ENCODE data around the gene NUMA1. TPM values are rescaled to one million over a fixed set of nuclear protein-coding genes. Genes with fewer than 3 reads are reported as not detected.

Gene NUMA1, protein sequence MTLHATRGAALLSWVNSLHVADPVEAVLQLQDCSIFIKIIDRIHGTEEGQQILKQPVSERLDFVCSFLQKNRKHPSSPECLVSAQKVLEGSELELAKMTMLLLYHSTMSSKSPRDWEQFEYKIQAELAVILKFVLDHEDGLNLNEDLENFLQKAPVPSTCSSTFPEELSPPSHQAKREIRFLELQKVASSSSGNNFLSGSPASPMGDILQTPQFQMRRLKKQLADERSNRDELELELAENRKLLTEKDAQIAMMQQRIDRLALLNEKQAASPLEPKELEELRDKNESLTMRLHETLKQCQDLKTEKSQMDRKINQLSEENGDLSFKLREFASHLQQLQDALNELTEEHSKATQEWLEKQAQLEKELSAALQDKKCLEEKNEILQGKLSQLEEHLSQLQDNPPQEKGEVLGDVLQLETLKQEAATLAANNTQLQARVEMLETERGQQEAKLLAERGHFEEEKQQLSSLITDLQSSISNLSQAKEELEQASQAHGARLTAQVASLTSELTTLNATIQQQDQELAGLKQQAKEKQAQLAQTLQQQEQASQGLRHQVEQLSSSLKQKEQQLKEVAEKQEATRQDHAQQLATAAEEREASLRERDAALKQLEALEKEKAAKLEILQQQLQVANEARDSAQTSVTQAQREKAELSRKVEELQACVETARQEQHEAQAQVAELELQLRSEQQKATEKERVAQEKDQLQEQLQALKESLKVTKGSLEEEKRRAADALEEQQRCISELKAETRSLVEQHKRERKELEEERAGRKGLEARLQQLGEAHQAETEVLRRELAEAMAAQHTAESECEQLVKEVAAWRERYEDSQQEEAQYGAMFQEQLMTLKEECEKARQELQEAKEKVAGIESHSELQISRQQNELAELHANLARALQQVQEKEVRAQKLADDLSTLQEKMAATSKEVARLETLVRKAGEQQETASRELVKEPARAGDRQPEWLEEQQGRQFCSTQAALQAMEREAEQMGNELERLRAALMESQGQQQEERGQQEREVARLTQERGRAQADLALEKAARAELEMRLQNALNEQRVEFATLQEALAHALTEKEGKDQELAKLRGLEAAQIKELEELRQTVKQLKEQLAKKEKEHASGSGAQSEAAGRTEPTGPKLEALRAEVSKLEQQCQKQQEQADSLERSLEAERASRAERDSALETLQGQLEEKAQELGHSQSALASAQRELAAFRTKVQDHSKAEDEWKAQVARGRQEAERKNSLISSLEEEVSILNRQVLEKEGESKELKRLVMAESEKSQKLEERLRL (N-terminal part only)
- 135 and 139 TPM in 2 replicates for total RNA-seq

DNA sequence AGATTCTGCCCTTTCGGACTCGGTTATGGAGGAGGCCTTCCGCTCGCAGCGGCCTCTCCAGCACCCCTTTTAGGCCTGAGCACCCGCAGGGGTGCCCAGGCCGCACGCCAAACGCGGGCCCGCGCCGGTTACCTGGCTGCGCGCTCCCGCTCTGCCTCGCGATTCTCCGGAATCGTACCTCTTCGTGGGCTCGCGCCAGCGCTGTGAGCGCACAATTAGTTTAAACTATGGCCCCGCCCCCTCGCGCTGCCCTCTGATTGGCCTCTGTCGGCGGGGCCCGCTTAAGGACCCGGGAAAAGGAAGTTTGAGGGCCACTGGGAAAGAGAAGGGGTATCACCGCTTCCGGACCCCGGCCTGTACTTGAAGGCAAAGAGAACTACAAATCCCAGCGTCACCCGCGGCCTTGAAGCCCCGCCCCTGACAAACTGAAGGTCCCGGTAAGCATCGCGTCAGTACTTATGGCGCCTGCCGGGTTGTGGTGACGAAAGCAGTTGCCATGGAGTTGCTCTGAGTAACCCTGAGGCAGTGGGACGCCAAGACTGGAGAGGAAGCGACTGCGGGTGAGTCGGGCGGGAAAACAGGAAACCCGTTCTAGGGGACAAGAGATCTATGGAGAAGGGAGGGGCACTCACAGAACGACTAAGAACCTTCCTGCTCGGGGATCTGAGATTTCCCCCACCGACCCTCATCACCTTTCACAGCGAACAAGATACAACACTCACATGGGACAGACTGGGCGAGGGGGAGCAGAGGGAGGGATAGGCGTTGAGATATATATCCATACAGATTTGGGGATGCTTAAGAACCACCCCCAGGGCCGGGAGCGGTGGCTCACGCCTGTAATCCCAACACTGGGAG lies at the start of gene NUMA1, which contains the start of gene LRRC51:
Gene NUMA1, minus strand, starts transcription at position 217 of the 858 bp plus-strand sequence. CDS start 44,599 bp downstream, outside the sequence.
Gene LRRC51, plus strand, starts transcription at position 525 of the 858 bp plus-strand sequence. CDS start 8,234 bp downstream, outside the sequence.

DNA sequence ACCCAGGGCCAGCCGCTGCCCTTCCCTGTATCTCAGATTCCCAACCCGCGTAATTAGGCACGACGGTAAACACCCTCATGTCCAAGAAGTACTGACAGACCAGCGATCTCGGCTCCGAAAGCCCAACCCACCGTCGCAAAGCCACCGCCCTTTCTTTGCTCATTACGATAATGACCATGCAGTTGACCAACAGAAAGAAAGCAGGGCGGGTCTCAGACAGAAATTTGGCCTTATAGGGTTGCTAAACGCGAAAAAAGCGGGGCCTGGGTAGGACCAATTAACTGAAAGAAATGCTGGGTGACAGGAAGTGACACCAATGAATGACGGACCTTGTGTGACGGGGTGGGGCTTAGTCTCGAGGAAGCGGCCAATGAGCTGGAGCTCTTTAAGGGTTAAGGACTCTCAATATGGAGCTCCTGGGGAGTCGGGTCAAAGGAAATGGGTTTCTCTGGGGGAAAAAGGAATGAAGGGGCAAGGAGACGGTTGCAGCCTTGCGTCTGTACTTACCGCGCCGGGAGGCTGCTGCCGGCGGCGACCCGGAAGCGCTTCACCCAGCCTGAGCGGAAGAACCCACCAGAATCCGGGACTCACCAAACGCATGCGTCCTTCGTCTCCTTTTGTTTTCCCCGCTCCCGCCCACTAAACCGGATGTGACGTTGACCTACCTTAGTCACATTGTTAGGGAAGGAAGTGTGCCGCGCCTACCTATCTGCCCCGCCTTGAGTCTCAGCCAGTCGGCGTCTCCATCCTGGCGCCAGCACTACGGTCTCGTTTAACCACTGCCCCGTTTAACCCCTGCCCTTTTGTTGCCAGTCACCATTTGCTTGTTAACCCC lies 32.0 kb upstream of the NUMA1 start, which contains the start of gene ANAPC15:
Gene ANAPC15, minus strand, starts transcription at position 553 of the 835 bp plus-strand sequence. CDS start 1,419 bp downstream, outside the sequence.

DNA sequence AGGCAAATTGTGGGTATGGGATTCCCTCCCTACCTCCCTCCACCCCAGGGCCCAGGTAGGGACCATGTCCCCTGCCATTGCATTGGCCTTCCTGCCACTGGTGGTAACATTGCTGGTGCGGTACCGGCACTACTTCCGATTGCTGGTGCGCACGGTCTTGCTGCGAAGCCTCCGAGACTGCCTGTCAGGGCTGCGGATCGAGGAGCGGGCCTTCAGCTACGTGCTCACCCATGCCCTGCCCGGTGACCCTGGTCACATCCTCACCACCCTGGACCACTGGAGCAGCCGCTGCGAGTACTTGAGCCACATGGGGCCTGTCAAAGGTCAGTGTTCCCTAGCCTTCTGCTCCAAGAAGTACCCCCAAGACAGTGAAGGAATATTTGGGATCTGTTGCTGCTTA lies 25.5 kb upstream of the NUMA1 start, which contains the start of gene TOMT:
Gene TOMT, plus strand, starts transcription at position 37 of the 400 bp plus-strand sequence. Its CDS starts 28 bp downstream, at position 65.

DNA sequence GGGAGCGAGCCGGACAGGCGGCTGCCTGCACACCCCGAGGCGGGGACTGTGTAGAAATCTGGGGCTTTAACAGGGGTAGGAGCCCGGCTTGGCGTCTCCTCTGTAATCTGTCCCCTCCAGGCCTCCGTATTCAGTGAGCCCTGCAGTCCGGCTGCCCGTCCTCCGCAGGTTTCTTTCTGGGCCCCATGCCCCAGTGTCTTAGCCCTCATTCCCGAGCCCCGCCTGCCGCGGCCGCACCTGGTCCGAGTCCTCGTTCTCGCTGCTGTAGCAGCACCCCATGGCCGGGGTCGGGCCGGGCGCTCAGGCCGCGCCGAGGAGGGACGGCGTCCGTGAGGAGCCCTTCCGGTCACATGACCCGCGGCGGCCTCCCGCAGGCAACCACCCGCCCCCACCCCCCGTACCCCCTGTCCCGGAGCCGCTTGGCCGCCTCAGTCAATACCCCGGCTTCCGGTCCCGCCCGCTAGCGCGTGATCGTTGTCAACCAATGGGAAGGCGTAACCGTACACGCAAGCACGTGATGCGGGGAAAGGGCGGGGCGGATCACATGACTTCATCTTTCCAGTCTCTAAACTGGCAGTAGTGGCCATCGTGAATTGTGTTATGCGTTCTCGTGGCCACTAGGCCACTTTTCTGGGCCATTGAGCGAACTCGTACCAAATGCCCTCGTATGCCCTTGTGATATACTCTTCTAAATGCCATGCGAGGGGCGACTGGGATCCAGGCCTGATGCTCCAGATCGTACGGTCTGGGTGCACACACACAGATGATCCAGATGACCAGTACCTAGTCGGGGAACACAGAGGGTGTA lies 22.8 kb upstream of the NUMA1 start, which contains the start of gene LAMTOR1:
Gene LAMTOR1, minus strand, starts transcription at position 352 of the 808 bp plus-strand sequence. Its CDS starts 73 bp downstream, at position 279.

DNA sequence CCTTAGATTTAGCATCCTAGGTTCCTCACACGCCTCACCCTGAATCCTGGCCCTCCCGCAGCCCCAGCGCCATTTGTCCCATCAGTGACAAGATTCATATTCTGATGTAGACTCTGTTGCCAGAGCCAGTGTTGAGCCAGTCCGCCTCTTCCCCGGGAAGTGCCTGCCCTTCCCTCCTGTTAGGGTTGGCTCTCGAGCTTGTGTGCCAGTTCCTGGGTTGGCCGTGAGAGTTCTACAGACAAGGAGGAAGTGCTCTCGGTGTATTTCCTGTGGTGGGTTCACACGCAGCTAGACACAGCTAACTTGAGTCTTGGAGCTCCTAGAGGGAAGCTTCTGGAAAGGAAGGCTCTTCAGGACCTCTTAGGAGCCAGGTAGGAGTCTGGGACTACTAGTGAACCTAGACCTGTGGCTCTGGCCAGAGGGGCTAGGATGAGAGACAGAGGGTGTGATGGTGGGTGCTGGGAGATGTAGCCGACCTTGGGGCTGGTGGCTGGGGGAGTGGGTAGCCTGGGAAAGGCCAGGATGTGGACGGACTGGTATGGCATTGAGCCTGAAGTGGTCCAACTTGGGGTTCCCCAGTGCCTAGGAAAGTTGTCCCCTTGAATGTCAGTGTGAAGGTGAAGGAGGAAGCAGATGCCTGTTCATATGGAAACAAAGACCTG lies 81.6 kb downstream of the NUMA1 start, which contains the start of gene IL18BP:
Gene IL18BP, plus strand, starts transcription at position 261 of the 662 bp plus-strand sequence. CDS start 1,076 bp downstream, outside the sequence.

Other genes starting within 250 kb of the NUMA1 start
- not detected in 2 replicates for gene DEFB108B, start 247.3 kb downstream of the NUMA1 start, total RNA-seq
- not detected in 2 replicates for gene DEFB131B, start 202.1 kb downstream of the NUMA1 start, total RNA-seq
- 1.5 and 5.7 TPM in 2 replicates for gene XNDC1N, start 151.9 kb downstream of the NUMA1 start, total RNA-seq
- 16.1 and 23.8 TPM in 2 replicates for gene RNF121, start 151.5 kb downstream of the NUMA1 start, total RNA-seq
- 1.7 and 9.0 TPM in 2 replicates for gene IL18BP, start 81.6 kb downstream of the NUMA1 start, total RNA-seq
- 3.1 and 3.4 TPM in 2 replicates for gene LRRC51, start 308 bp upstream of the NUMA1 start, total RNA-seq
- gene LAMTOR1, start 22.8 kb upstream of the NUMA1 start, total RNA-seq, result 118 and 136 TPM in 2 replicates
- not detected in 2 replicates for gene TOMT, start 25.4 kb upstream of the NUMA1 start, total RNA-seq
- 12.0 and 19.1 TPM in 2 replicates for gene ANAPC15, start 32.2 kb upstream of the NUMA1 start, total RNA-seq
- not detected in 2 replicates for gene FOLR3, start 55.2 kb upstream of the NUMA1 start, total RNA-seq
- gene FOLR1, start 111.6 kb upstream of the NUMA1 start, total RNA-seq, result not detected in 2 replicates
- gene FOLR2, start 136.3 kb upstream of the NUMA1 start, total RNA-seq, result not detected in 2 replicates
- gene INPPL1, start 144.2 kb upstream of the NUMA1 start, total RNA-seq, result 34.1 and 42.9 TPM in 2 replicates
- gene PHOX2A, start 163.6 kb upstream of the NUMA1 start, total RNA-seq, result not detected in 2 replicates

Data from cardiac ventricle fibroblast (primary cell).